ENCODE data around the gene DNM1.

The DNM1 gene

DNA sequence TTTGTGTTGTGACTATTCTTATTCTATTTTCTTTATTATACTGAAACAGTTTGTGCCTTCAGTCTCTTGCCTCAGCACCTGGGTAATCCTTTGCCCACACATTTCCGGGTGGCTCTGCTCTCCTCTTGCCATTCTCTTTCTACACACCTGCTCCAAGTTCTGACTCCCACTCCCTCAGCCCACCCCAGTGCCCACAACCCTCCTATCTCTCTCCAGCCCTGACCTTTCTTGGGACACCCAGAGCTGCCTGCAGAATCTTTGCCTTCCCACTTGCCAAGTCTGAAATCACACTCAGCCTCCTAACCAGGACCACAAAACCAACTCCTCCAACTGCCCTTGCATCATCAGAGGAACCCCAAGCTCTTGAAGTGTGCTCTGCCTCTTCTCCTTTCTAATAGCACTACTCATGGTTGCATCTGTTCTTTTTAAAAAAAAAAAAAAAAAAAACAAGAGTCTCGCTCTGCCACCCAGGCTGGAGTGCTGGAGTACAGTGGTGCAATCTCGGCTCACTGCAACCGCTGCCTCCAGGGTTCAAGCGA, 77.0 kb downstream of the DNM1 start:
- DNase-seq, result no peak

DNA sequence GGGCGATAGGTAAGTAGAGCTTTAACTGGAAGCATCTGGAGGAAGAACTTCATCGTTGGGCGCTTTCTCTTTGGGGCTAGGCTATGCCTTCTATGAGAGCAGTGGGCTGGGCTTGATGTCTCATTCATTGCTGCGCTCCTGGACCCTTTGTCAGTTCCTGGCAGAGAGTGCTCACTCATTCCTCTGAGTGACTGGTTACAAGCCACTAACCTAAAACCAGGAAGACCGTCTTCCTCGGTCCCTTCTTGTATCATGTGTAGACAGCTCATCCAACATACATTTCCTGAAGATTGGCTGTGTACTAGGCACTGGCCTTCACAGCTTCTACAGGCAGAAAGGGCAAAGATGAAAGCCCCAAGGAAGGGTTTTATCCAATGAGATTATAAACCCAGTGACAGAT, 79.3 kb downstream of the DNM1 start:
- DNase-seq, result no peak

DNA sequence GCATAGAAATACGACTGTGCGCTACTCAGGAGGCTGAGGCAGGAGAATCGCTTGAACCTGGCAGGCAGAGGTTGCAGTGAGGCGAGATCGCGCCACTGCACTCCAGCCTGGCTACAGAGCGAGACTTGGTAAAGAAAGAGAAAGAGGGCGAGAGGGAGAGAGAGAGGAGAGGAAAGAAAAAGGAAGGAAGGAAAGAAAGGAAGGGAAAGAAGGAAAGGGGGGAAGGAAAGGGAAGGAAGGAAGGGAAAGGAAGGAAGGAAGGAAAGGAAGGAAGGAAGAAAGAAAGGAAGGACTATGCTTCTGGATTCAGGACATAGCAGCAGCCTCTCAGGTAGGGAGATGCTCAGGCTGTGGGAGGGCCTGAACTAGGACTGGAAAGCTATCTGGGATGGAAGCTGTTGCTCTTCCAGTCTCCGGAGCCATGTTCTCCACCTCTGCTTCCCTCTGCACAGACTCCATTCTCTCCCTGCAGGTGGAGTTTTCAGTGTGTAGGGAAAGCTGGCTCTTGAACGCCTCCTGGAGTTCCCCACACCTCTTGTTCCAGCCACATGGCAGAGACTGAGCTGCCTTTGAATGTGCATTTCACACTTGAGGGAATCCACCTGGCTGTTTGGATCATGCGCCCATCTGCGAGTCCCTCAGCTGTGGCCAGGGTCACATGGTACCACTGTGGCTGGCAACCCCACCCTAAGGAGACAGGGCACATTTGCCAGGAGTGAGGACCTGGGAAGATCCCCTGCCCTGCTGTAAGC, 82.0 kb downstream of the DNM1 start:
- no peak for DNase-seq

DNA sequence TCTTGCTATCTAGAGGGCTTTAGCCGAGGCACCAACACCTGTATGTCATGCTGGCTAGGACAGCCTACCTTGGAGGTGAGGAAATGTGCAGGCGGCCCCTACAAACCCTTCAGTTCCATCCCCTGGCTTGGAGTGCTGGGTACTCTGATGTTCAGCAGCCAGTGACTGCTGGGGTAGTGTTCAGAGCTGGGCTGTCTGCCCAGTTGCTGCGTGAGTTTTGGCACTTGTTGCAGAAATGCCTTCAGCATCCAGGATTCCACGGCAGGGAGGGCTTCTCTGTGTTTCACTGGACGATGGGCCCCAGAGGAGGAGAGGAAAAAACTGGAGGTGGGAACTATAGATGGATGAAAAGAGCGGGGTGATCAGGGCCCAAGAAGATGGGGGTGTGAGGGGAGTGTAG, 83.3 kb downstream of the DNM1 start:
- DNase-seq, result no peak

DNA sequence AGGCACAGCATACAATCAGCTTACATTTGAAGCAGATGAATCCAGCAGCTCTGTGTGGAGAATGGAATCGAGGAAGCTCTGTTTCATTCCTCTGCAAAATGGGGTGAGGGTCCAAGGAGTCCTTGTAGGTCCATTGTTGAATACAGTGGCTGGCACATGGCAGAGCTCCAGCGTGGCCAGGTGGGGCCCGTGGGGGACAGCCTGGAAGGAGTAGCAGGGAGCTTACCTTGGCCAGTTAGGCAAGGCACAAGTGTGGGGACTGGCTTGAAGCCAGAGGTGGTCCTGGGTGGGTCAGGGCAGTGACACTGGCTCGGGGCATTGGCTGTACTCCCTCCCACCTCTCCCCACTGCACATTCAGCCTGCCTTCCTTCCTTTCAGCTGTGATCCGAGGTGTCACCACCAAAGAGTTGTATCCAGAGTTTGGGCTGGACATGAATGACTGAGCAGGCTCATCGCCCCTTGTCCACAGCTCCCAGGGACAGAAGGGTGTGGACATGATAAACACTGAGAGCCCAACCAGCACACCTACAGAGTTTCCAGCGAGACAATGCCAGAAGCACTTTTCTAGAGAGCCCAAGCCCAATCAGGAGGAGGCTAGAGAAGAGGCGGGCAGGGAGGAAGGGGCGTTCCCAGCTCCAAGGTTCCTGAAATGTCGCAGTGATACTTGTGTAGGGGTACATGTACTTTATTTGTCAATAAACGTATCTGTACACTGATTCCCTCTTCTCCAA, 85.3 kb downstream of the DNM1 start:
- no peak for DNase-seq

DNA sequence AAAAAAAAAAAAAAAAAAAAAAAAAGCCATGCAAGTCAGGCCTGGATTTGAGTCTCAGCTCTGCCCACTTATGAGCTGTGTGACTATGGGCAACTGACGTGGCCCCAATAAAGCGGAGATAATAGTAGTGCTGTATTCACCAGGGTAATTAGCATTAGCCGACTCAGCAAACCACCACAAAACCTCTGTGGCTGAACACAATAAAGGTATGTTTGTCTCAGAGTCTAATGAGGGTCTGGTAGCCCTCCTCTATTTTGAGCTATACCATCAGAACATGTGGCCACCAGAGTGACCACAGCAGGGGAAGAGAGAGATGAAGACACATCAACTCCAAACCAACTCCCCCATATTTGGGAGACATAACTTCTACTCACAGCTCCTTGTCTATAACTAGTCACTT, 88.8 kb downstream of the DNM1 start:
- DNase-seq, result no peak

DNA sequence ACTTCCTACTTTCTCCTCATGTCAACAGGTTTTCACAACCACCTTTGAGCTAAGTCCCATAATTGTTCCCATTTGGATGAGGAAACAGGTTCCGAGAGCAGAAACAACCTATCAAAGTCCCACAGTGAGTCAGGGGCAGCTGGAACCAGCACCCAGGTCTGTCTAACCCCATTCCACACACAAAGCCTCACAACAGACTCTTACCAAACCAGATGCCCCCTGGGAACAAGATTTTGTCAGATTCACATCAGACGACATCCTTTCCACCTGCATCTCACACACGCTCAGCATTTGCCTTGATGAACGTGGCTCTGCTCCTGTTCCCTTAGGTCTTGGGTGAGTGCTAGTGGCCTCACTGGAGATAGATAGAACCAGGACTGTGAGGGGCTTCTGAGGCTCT, 89.9 kb downstream of the DNM1 start:
- DNase-seq, result no peak

DNA sequence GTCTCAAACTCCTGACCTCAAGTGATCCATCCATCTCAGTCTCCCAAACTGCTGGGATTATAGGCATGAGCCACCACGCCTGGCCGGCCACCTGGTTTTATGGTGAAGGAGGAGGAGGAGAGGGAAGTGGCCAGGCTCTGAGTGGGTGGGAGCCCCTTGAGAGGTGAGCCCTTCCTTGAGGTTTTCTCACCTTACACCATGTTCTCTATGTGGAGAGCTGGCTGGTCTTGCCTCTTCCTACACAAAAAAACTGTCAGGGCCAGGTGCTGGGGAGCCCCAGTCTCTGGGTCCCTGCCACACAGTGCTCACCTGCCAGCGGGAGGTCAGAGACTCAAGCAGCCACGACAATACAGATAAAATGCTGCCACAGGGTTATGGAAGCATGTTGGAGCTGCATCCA, 91.0 kb downstream of the DNM1 start:
- DNase-seq, result no peak

DNA sequence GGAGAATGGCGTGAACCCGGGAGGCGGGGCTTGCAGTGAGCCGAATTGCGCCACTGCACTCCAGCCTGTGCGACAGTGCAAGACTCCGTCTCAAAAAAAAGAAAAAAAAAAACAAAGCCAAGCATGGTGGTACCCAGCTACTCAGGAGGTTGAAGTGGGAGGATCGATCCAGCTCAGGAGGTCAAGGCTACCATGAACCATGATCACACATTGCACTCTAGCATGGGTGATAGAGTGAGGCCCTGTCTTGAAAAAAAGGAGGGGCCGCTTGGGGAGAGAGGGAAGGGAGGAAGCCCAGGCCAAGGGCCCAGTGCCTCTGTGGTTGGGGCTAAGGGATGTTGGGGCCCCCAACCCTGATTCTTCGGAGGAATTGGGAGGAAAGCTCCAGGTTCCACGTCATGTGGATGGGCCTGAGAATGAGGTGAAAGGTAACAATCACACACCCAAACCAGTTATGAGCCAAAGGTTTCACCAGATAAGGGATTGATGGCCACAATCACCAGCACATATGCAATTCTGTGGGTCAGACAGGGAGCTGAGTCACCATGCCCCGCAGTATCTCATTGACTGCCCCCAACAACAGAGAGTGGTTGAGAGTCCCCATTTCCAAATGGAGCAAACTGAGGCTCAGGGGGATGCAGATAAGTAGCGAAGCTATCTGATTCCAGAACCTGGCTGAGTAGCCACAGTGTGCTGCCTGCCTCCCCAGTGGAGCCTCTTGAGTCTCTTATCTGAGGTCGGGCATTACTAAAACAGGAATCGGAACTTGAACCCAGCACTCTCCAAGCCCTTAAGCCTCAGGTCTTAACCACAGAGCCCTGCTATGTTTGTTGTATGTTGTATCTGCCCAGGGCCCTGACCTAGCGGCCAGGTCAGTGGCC, 93.4 kb downstream of the DNM1 start:
- DNase-seq, result no peak

DNA sequence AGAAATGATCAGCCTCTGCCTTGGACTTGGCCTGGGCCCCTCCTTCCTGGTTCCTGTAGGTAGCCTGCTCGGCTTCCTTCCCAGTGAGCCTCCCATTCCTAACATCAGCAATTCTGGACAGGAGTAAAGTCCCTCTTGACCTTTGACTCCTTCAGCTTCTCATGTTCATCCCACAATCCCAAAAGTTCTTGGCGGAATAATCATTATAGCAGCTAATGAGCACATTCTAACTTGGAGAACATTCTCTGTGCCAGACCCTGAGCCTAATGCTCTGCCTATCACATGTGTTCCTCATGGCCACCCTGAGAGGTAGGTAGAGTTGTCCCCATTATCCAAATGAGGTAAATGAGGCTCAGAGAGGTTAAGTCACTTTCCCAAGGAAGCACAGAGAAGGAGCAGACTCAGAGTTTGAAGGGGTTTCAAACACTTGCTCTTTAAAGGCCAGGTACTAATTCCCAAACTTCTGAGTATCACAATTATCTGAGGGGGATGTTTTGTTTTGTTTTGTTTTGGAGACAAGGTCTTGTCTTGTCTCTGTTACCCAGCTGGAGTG, 94.1 kb downstream of the DNM1 start:
- no peak for DNase-seq

DNA sequence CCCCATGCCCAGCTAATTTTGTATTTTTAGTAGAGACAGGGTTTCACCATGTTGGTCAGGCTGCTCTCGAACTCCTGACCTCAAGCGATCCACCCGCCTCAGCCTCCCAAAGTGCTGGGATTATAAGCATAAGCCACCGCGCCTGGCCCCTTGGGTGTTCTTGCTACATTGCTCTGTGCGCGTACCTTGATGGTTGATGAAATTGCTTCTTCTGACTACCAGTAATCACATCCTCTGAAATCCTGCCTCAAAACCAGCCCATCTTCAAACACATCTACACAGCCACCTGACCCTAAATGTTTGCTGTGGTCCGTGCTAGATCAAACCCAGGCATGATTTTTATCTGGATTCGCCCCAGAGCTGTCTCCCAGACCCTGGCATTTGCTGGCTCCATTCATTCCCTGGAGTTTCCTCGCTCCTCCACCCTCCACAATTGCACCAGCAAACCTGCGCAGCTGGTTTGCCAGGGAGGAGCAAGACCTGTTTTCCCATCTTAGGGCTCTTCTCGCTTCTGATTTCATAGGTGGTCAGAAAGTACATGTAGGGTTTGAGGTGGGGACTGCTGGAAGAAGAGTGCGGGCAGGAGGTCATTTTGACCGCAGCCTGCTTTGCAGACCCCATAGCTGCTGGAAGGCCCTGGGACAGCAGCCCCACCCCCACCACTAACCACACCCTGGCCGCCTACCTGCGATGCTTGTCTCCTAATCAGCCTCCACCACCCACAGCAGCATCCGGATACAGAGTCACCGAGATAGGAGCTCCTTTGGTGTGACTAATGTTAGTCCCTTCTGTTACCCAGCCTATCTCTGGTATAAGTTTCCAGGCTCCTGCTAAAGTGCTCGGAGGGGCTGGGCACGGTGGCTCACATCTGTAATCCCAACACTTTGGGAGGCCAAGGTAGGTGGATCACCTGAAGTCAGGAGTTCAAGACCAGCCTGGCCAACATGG, 95.6 kb downstream of the DNM1 start:
- DNase-seq, result no peak

DNA sequence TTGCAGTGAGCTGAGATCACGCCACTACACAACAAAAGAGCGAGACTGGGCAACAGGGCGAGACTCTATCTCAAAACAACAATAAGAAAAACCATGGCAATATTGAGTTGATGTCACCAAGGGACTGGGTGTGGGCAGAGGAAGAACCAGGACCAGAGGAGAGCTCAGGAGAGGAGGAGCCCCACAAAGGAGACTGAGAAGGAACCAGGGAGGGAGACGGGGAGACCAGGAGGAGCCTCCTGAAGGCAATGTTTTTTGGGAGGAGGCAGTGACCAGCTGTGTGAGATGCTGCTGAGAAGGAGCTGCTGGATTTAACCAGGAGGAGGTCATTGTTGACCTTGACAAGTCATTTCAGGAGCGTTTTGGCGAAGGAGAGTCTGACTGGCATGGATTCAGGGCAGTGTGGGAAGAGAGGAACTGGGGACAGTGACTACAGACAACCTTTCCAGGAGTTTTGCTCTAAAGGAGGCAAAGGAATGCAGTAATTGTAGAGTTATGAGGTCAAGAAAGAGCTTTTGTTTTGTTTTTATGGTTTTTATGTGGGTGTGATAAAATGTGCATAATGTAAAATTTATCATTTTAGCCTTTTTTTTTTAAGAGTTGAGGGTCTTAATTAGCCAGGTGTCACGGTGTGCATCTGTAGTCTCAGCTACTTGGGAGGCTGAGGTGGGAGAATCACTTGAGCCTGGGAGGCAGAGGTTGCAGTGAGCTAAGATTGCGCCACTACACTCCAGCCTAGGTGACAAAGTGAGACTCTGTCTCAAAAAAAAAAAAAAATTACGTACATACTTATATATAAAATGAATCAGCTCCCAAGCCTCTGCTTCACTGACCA, 101.2 kb downstream of the DNM1 start:
- DNase-seq, result no peak
